ENCODE results near the gene DUSP1. TPM values are rescaled to one million over a fixed set of nuclear protein-coding genes. Genes with fewer than 3 reads are reported as not detected.

DUSP1 gene
- total RNA-seq, 2 donors from 2014 or later: 9.2 to 11.0 TPM

- H3K9ac ChIP-seq (ENCODE audit: extremely low read depth, low read length, poor library complexity, severe bottlenecking): no peak overlapping the region
- Mint-ChIP-seq H3K27me3 (ENCODE audit: insufficient read depth) (peaks cover 37% of the 10 kb centered on the region), H3K36me3 (ENCODE audit: low read depth) (no peaks in the 10 kb centered on the region), H3K9me3 (peaks cover 7% of the 10 kb centered on the region), H3K27ac (no peak overlapping the region), H3K4me1 (peaks cover 8% of the 10 kb centered on the region), H3K4me3 (no peak overlapping the region)
- no peak overlapping the region for H3K27ac ChIP-seq (ENCODE audit: low read depth, low read length)
- no peak for DNase-seq
- H3K4me3 ChIP-seq (ENCODE audit: low read length): no peak overlapping the region
- H3K9me3 ChIP-seq (ENCODE audit: control insufficient read depth, low read length): peaks cover 14% of the 10 kb centered on the region
- no peak for TF ChIP-seq CTCF (conservative IDR thresholded peaks at IDR 0.05)
- no peaks in the 10 kb centered on the region for H3K36me3 ChIP-seq (ENCODE audit: control insufficient read depth, insufficient read depth, low read length)
- H3K27me3 ChIP-seq (ENCODE audit: control insufficient read depth, insufficient read depth, low read length, poor library complexity, severe bottlenecking): no peaks in the 10 kb centered on the region
- H3K4me1 ChIP-seq (ENCODE audit: control insufficient read depth, insufficient read depth, low read length): no peaks in the 10 kb centered on the region
- WGBS, 2 experiments (ENCODE audit: insufficient coverage in 1 of 2, insufficient read length in 1 of 2): 74 to 84% methylated on average over 7 to 10 of the region's 10 CpGs
Measured at GRCh38 chr5:172756764-172757393, 14.1 kb downstream of the DUSP1 start.

GRCh38 chr5:172754596-172755356 is 16.2 kb downstream of the DUSP1 start:
- DNase-seq: peak; percentile 47
- H3K9me3 ChIP-seq (ENCODE audit: control insufficient read depth, low read length): peaks cover 10% of the 10 kb centered on the region
- WGBS, 2 experiments (ENCODE audit: insufficient coverage in 1 of 2, insufficient read length in 1 of 2): 84 to 91% methylated on average over 6 of the region's 6 CpGs
- no peaks in the 10 kb centered on the region for H3K27me3 ChIP-seq (ENCODE audit: control insufficient read depth, insufficient read depth, low read length, poor library complexity, severe bottlenecking)
- peaks cover 56% of the 10 kb centered on the region for H3K27me3 Mint-ChIP-seq (ENCODE audit: insufficient read depth)
- H3K36me3 Mint-ChIP-seq (ENCODE audit: low read depth): no peaks in the 10 kb centered on the region
- peaks cover 7% of the 10 kb centered on the region for H3K9me3 Mint-ChIP-seq
- no peak overlapping the region for H3K4me3 ChIP-seq (ENCODE audit: low read length)
- peaks cover 8% of the 10 kb centered on the region for H3K4me1 Mint-ChIP-seq
- H3K4me3 Mint-ChIP-seq: no peak overlapping the region
- no peak overlapping the region for H3K27ac Mint-ChIP-seq
- H3K4me1 ChIP-seq (ENCODE audit: control insufficient read depth, insufficient read depth, low read length): no peaks in the 10 kb centered on the region
- no peak overlapping the region for H3K9ac ChIP-seq (ENCODE audit: extremely low read depth, low read length, poor library complexity, severe bottlenecking)
- H3K27ac ChIP-seq (ENCODE audit: low read depth, low read length): no peak overlapping the region
- no peaks in the 10 kb centered on the region for H3K36me3 ChIP-seq (ENCODE audit: control insufficient read depth, insufficient read depth, low read length)
- no peak for TF ChIP-seq CTCF (conservative IDR thresholded peaks at IDR 0.05)

GRCh38 chr5:172753101-172753500 is 17.9 kb downstream of the DUSP1 start:
- Histone ChIP-seq H3K4me1 (ENCODE audit: control insufficient read depth, insufficient read depth, low read length) (no peaks in the 10 kb centered on the region), H3K36me3 (ENCODE audit: control insufficient read depth, insufficient read depth, low read length) (no peaks in the 10 kb centered on the region), H3K27me3 (ENCODE audit: control insufficient read depth, insufficient read depth, low read length, poor library complexity, severe bottlenecking) (no peaks in the 10 kb centered on the region), H3K9ac (ENCODE audit: extremely low read depth, low read length, poor library complexity, severe bottlenecking) (no peak overlapping the region), H3K4me3 (ENCODE audit: low read length) (no peak overlapping the region), H3K9me3 (ENCODE audit: control insufficient read depth, low read length) (peaks cover 10% of the 10 kb centered on the region), H3K27ac (ENCODE audit: low read depth, low read length) (no peak overlapping the region)
- WGBS, 2 experiments (ENCODE audit: insufficient coverage in 1 of 2, insufficient read length in 1 of 2): 97 to 100% methylated on average over 1 to 2 of the region's 2 CpGs
- H3K4me1 Mint-ChIP-seq: peaks cover 6% of the 10 kb centered on the region
- DNase-seq: no peak
- H3K4me3 Mint-ChIP-seq: no peak overlapping the region
- TF ChIP-seq CTCF (conservative IDR thresholded peaks at IDR 0.05): no peak
- no peaks in the 10 kb centered on the region for H3K36me3 Mint-ChIP-seq (ENCODE audit: low read depth)
- peaks cover 60% of the 10 kb centered on the region for H3K27me3 Mint-ChIP-seq (ENCODE audit: insufficient read depth)
- H3K9me3 Mint-ChIP-seq: peaks cover 8% of the 10 kb centered on the region
- no peak overlapping the region for H3K27ac Mint-ChIP-seq
